Astrocyte of the cerebellum (primary cell): Measurements from ENCODE around the gene FOXJ3.

ENCODE experiments used
- DNase-seq: peaks from one replicate; pipeline ENCODE4 v3.0.0-alpha.2; 2011; ENCODE audit warnings: low read depth
- H3K4me3 ChIP-seq: 2 replicates; pipeline ENCODE4 v1.5.1; 2011; ENCODE audit warnings: mild to moderate bottlenecking, low read depth, low read length, moderate library complexity
- in situ Hi-C: cut with HindIII; loops from 2 replicates; pipeline ENCODE4 v1.10.0; 2017; ENCODE audit warnings: low sequenced_read_pairs
- TF ChIP-seq, protein P1 (sequence below): IDR thresholded peaks from 2 replicates; pipeline ENCODE4 v1.5.1; 2012; ENCODE audit warnings: low read length, low read depth, moderate library complexity, mild to moderate bottlenecking; ENCODE audit errors: missing control alignments

Gene FOXJ3

DNA sequence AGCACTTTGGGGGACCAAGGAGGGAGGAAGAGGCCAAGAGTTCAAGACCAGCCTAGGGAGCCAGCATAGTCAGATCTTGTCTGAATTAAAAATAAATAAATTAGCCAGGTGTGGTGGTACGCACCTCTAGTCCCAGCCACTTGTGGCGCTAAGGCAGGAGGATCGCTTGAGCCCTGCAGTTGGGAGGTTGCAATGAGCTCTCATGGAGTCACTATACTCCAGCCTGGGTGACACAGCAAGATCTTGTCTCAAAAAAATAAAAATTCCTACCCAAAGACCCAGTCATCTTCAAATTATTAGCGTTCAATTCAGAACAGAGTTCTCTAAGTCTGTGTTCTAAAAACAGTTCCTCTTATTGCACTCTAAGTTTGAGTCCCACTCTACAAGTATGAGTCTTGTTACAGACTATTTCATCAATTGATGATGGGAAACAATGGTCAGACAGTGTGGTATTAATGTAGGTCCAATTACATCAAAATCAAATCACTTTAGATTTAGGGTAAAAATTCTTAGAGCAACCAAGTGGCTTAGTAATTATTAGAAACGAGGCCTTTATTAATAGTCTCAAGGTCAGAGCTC, 6.9 kb downstream of the FOXJ3 start:
- H3K4me3 ChIP-seq: no peak overlapping the region
- in situ Hi-C loops: no loop called here
- DNase-seq: no peak
- TF ChIP-seq, protein P1, sequence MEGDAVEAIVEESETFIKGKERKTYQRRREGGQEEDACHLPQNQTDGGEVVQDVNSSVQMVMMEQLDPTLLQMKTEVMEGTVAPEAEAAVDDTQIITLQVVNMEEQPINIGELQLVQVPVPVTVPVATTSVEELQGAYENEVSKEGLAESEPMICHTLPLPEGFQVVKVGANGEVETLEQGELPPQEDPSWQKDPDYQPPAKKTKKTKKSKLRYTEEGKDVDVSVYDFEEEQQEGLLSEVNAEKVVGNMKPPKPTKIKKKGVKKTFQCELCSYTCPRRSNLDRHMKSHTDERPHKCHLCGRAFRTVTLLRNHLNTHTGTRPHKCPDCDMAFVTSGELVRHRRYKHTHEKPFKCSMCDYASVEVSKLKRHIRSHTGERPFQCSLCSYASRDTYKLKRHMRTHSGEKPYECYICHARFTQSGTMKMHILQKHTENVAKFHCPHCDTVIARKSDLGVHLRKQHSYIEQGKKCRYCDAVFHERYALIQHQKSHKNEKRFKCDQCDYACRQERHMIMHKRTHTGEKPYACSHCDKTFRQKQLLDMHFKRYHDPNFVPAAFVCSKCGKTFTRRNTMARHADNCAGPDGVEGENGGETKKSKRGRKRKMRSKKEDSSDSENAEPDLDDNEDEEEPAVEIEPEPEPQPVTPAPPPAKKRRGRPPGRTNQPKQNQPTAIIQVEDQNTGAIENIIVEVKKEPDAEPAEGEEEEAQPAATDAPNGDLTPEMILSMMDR: no peak

GRCh38 chr1:42325014-42325402, 10.0 kb downstream of the FOXJ3 start:
- in situ Hi-C loops: no loop called here
- TF ChIP-seq, protein P1: no peak
- no peak overlapping the region for H3K4me3 ChIP-seq
- DNase-seq: no peak

DNA sequence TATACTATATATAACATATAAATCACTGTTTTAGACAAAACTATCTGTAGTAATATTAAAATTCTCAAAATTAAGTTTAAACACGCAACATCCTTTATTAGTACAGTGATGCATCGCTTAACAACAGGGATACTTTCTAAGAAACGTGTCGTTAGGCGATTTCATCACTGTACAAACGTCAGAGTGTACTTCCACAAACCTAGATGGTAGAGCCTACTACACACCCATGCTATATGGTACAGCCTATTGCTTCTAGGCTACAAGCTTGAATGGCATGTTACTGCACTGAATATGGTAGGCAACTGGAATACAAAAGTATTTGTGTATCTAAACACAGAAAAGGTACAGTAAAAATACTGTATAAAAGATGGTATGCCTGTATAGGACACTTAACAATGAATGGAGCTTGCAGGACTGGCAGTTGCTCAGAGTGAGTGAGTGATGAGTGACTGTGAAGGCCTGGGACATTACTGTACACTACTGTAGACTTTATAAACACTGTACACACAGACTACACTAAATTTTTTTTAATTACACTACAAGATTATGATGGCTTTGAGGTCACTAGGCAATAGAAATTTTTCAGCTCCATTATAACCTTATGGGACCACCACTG, 10.5 kb downstream of the FOXJ3 start:
- no peak overlapping the region for H3K4me3 ChIP-seq
- in situ Hi-C loops: no loop called here
- no peak for DNase-seq
- TF ChIP-seq, protein P1: no peak

GRCh38 chr1:42323551-42323950, 11.5 kb downstream of the FOXJ3 start:
- H3K4me3 ChIP-seq: no peak overlapping the region
- TF ChIP-seq, protein P1: no peak
- in situ Hi-C loops: no loop called here
- no peak for DNase-seq

- in situ Hi-C loops: no loop called here
- TF ChIP-seq, protein P1: no peak
- DNase-seq: peak; percentile 24
- H3K4me3 ChIP-seq: no peak overlapping the region
Observed at GRCh38 chr1:42322577-42322976, 12.5 kb downstream of the FOXJ3 start.

DNA sequence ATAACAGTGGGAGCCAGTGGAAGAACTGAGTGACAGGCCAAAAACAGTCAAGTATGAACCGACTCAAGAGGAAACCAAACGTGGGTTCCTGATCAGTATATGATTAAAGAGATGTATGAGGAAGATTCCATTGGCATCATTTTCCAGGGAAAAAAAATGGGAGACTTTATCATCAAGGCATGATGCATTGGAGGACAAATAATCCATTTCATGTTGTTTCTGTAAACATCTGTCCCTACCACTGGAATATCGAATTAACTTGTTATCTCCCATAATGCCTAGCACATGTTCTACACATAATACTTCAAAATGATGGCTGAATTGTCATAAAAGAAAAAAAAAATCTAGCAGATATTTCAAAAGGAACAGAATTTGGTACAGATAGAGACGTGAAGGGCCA, 13.3 kb downstream of the FOXJ3 start:
- no peak for DNase-seq
- in situ Hi-C loops: no loop called here
- no peak overlapping the region for H3K4me3 ChIP-seq
- TF ChIP-seq, protein P1: no peak
